ENCODE data around the gene ALKBH6. TPM values are rescaled to one million over a fixed set of nuclear protein-coding genes. Genes with fewer than 3 reads are reported as not detected.

The ALKBH6 gene
- total and polyA plus RNA-seq, 2 of the 13 experiments (the other 11 are each of a cell fraction or from before 2014, with no cell fraction given): 13.7 to 18.1 TPM

DNA sequence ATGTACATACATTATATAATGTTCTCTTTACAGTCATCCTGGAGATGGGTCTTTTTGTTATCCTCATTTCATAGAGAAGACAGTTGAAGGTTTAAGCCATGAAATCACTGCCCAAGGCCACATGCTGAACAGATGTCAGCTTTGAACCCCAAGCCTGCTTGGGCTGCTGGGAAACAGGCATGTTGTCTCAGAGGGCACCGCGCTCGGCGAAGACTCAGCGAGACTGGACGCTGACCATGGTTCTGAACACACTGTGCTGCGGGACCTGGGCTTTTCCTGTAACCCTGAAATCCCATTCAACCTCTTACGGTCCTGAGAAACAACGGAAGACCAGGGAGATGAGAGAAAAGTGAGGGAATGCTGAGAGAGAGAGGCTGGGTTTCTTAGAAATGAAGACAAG lies 50.5 kb downstream of the ALKBH6 start (continued):
- TF ChIP-seq, protein P1, sequence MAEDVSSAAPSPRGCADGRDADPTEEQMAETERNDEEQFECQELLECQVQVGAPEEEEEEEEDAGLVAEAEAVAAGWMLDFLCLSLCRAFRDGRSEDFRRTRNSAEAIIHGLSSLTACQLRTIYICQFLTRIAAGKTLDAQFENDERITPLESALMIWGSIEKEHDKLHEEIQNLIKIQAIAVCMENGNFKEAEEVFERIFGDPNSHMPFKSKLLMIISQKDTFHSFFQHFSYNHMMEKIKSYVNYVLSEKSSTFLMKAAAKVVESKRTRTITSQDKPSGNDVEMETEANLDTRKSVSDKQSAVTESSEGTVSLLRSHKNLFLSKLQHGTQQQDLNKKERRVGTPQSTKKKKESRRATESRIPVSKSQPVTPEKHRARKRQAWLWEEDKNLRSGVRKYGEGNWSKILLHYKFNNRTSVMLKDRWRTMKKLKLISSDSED (CRISPR knock-in tag; IDR thresholded peaks at IDR 0.05): no peak
- TF ChIP-seq ZNF580 (CRISPR knock-in tag; IDR thresholded peaks at IDR 0.05; ENCODE audit: borderline replicate concordance, low read depth) (peak; percentile 68), ZNF513 (CRISPR knock-in tag; conservative IDR thresholded peaks at IDR 0.05) (no peak), MXD4 (CRISPR knock-in tag; IDR thresholded peaks at IDR 0.05) (peak; percentile 81; the same call in 1 of the 2 replicates), ZNF790 (CRISPR knock-in tag; IDR thresholded peaks at IDR 0.05; ENCODE audit: borderline replicate concordance) (no peak; the same call in 1 of the 2 replicates), HOXA5 (CRISPR knock-in tag; IDR thresholded peaks at IDR 0.05) (peak; percentile 92), MXD3 (CRISPR knock-in tag; IDR thresholded peaks at IDR 0.05) (peak; percentile 88; the same call in 1 of the 2 replicates), TCF7 (IDR thresholded peaks at IDR 0.05; ENCODE audit: low read depth) (no peak), ATF2 (CRISPR knock-in tag; IDR thresholded peaks at IDR 0.05) (peak; percentile 68; the same call in 1 of the 2 replicates), ZNF276 (CRISPR knock-in tag; IDR thresholded peaks at IDR 0.05; ENCODE audit: low read depth) (peak; percentile 47; the same call in 1 of the 2 replicates), FOSL2 (CRISPR knock-in tag; IDR thresholded peaks at IDR 0.05) (peak; percentile 42; the same call in 1 of the 2 replicates), TEAD2 (CRISPR knock-in tag; IDR thresholded peaks at IDR 0.05) (0 out of 2 replicates have a peak, but pooled peaks have one; percentile 82), TBL1XR1 (IDR thresholded peaks at IDR 0.05; ENCODE audit: borderline replicate concordance, low read length, partially characterized antibody) (no peak), TBX2 (CRISPR knock-in tag; IDR thresholded peaks at IDR 0.05; ENCODE audit: borderline replicate concordance) (no peak), WIZ (CRISPR knock-in tag; IDR thresholded peaks at IDR 0.05) (peak; percentile 96), NR2C2 (CRISPR knock-in tag; IDR thresholded peaks at IDR 0.05; ENCODE audit: borderline replicate concordance) (no peak), XBP1 (CRISPR knock-in tag; IDR thresholded peaks at IDR 0.05) (no peak; the same call in 1 of the 2 replicates), KLF9 (CRISPR knock-in tag; IDR thresholded peaks at IDR 0.05; ENCODE audit: low read depth) (no peak), HES4 (CRISPR knock-in tag; IDR thresholded peaks at IDR 0.05; ENCODE audit: borderline replicate concordance) (no peak), HNRNPH1 (optimal IDR thresholded peaks at IDR 0.05; ENCODE audit: low read depth, low read length) (no peak), PAX8 (CRISPR knock-in tag; IDR thresholded peaks at IDR 0.05; ENCODE audit: borderline replicate concordance) (no peak)
- TF ChIP-seq, protein P2, sequence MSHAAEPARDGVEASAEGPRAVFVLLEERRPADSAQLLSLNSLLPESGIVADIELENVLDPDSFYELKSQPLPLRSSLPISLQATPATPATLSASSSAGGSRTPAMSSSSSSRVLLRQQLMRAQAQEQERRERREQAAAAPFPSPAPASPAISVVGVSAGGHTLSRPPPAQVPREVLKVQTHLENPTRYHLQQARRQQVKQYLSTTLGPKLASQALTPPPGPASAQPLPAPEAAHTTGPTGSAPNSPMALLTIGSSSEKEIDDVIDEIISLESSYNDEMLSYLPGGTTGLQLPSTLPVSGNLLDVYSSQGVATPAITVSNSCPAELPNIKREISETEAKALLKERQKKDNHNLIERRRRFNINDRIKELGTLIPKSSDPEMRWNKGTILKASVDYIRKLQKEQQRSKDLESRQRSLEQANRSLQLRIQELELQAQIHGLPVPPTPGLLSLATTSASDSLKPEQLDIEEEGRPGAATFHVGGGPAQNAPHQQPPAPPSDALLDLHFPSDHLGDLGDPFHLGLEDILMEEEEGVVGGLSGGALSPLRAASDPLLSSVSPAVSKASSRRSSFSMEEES (CRISPR knock-in tag; IDR thresholded peaks at IDR 0.05): peak; percentile 83

Measured in HepG2 (cell line).